GM21515 (cell line): ENCODE data around the gene RETREG1.
A peak's percentile ranks its signal among the peaks of the same experiment; 100 is the strongest.
"Not testable (repeated sequence)": the region's sequence is repeated elsewhere in the genome, so short reads cannot be mapped to it uniquely, and the experiment has no call there.

ENCODE experiments used
- ATAC-seq: cut with Tn5 transposase; IDR thresholded peaks from one replicate; pipeline ENCODE4 v1.9.1; 2021; ENCODE audit not compliant: unreplicated experiment

Gene RETREG1

DNA sequence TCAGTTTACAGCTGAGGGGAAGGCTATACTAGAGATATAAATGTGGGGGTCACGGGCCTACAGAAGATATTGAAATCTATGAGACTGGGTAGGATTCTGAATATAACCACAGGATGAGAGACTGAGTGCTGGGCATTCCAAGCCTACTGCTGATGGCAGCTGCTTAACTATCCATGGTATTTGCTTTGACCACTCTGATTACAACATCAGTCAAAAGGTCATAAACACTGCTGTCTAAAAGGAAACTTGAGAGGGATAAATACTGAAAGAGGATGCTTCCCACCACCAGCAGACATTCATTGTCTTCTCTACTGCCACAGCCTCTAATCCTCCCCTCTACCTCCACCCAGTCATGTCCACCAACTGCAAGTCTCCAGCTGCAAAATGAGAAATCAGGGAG lies 155.0 kb downstream of the RETREG1 start:
- no peak for ATAC-seq

DNA sequence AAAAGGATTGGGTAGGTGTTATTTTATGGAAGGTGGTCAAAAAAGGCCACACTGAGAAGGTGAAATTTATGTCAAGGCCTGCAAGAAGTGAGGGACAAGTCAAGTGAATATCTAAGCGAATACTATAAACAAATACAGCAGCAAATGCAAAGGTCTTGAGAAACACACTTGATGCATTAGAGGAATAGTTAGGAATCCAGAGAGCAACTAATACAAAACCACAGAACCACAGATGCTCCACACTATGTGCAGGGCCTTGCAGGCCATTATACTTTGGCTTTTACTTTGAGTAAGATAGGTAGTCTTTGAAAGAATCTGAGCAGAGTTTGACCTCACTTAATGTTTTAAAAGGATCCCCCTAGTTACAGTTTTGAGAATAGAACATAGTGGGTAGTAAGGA lies 155.8 kb downstream of the RETREG1 start:
- ATAC-seq = no peak

DNA sequence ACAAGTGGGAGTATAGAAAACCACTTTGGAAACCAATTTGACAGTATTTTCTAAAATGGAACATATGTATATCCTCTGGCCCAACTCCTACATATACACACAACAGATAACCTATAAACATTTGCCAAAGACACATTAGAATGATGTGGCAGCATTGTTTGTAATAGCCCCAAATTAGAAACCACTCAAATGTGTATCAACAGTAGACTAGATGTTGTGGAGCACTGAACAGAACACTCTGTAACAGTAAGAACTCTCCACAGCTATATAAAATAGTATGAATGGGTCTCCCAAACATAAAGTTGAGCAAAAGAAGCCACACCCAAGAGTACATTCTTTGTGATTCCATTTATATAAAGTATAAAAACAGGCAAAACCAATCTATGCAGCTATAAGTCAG lies 157.3 kb downstream of the RETREG1 start:
- ATAC-seq = no peak

DNA sequence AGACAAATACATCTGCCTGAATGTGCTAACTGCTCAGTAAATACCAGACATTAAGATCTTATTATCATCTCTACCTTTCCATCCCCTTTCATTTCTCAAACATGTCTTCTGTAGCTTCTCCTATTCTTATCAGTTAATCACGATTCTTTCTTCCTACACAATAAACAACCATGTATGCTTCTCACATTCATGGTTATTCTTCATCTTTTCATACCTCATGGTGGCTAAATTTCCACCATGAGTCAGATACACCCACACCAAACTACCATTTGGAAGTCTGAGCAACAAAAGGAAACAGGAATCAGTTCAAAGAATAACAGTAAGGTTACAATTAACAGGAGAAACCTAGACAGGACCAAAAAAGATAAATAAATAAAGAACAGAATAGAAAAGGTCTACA lies 158.9 kb downstream of the RETREG1 start:
- no peak for ATAC-seq

DNA sequence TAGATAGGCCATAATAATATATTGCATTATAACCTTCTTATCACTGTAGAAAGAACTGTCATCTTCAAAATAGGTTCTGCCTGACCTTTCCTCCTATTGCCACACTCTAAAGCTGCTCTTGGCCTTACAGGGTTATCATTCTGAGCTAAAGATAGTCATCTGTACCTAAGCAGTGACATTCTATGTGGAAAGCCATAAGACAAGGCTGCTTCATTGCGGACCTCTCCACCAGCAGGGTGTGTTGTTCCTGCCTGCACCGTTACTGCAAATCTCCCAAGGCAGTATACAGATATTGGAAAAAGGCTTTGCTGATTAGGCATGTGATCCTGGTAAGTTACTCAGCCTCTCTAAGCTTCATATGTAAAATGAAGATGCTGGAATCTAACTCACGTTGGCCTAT lies 159.3 kb downstream of the RETREG1 start:
- no peak for ATAC-seq

DNA sequence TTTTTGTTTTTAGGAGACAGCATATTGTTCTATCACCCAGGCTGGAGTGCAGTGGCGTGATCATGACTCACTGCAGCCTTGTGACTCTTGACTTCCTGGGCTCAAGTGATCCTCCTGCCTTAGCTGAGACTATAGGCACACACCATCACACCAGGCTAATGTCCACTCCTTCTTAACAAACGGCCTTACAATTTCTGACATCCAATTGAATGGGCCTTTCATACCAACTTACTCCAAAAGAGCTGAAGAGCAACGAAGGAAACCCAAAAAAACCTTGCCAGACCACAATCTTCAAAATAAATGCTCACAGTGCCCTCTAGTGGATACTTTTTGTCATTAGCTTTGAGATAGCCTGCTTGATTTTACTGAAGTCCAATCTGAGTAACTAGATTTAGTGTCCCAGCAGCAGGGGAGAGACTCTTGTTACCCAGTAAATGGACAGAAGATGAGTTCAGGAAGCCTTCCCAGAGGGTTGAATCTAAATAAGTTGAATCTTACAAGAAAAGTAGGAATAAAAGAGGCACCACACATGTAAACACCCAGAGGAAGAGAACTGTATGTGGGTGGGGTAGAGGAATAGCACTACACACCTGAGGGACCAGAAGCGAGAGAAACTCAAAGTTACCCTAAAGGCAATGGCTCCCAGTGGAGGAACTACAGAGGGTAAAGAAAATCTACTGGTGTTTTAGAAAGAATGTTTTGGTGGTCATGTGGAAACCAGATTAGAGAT lies 160.5 kb downstream of the RETREG1 start:
- peak; percentile 69 for ATAC-seq

DNA sequence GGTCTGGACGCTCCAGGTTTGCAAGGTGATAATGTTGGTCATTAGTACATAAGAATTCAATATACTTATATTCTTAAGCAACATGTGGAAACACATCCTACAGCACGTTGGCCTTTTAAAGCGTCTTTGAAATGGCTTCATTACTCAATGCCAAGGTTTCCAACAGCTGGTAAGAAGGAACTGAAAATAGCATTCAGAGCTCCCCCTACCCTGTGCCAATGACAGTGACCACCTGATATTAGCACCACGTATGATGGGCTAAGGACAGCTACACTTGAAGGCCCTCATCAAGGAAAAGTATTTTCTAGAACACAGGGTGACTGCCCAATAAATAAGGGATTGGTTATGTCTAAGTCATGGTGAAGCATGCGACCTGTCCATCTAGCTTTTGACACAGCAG lies 161.1 kb downstream of the RETREG1 start:
- no peak for ATAC-seq

DNA sequence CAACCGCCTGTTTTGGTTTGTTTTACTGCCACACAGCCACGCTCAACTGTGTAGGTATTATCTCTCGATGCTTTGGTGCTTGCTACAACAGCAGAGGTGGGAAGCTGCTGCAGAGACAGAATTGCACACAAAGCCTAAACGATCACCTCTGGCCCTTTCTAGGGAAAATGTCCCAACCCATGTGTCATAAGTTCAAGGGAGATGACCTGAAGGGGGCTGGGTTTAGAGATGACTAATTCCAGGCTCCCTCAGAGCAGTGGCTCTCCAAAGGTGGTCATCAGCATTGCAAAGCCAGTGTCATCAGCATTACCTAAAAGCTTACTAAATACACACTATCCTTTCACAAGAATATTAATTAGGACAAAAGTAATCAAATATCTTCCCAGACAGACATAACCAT lies 162.1 kb downstream of the RETREG1 start:
- no peak for ATAC-seq

DNA sequence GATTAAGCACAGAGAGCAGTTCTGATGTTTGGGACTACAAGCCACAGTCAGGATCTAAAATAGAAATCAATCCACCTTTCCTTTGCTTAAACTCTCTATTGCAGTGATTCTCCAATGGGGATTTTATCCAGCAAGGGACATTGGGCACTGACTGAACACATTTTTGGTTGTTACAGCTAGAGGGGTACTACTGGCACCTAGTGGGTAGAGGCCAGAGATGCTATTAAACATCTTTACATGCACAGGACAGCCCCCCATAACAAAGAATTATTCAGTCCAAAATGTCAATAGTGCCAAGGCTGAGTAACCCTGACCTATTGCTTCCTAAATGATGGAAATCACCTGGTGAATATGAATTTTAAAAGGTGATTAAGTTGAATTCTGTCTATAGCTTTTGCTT lies 163.2 kb downstream of the RETREG1 start:
- no peak for ATAC-seq

DNA sequence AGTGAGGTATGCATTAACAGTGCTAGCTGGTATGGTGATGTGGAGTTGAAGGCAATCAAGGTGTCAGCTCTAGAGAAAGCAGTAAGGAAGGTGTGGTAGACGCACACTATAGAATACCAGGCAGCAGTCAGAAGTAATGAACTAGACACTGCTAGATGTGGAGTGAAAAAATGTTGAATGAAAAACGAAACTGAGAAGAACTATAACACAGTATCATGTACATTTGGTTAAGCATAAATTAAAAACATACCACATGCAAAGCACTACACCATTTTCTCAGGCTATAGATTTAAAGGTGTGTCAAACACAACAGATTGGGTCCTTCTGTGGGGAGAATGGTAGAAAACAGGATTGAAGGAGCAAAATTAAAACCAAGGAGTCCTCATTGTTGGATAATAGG lies 166.6 kb downstream of the RETREG1 start:
- ATAC-seq = no peak

DNA sequence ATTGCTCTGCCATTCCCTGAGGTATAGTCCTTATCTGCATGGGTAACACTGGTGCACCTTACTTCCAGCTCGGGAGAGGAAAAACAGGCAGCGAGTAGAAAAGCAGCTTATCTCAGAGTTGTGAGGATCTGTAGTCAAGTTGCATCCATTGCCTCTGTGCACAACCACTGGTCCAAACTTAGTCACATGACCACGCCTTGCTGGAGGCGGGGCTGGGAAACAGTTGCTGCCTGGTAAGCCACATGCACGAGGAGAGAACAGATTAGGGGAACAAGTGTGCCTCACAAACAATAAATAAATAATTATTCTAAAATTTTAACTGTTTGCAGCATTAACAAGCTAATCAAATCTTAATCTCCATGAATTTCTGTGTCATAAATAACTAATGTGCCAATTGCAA lies 169.8 kb downstream of the RETREG1 start:
- no peak for ATAC-seq

DNA sequence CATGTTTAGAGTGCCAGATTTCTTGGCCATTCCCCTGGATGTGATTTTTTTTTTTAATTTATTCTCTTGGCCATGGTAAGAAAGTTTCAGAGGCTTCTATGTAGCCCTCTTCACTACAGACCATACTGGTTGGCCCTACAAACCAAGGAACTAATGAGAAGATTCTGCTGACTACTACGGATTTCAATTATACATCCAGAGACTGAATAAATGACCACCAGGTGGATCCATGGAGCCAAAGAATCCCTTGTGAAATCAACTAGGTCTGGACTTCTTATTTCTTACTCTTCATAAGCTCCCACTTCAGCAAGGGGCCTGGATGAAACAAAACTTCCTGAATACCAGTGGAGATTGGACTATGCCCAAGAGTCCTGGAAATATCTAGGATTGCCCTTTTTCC lies 178.8 kb downstream of the RETREG1 start:
- ATAC-seq = no peak

DNA sequence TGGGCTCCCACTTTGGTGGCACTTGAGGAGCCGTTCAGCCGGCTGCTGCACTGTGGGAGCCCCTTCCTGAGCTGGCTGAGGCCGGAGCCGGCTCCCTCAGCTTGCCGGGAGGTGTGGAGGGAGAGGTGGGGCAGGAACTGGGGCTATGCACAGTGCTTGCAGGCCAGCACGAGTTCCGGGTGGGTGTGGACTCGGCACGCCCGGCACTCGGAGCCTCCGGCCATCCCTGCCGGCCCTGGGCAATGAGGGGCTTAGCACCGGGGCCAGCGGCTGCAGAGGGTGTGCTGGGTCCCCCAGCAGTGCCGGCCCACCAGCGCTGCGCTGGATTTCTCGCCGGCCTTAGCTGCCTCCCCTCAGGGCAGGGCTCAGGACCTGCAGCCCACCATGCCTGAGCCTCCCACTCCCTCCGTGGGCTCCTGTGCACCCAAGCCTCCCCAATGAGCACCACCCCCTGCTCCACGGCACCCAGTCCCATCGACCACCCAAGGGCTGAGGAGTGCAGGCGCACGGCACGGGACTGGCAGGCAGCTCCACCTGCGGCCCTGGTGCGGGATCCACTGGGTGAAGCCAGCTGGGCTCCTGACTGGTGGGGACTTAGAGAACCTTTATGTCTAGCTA lies 180.6 kb downstream of the RETREG1 start:
- not testable (repeated sequence) for ATAC-seq

DNA sequence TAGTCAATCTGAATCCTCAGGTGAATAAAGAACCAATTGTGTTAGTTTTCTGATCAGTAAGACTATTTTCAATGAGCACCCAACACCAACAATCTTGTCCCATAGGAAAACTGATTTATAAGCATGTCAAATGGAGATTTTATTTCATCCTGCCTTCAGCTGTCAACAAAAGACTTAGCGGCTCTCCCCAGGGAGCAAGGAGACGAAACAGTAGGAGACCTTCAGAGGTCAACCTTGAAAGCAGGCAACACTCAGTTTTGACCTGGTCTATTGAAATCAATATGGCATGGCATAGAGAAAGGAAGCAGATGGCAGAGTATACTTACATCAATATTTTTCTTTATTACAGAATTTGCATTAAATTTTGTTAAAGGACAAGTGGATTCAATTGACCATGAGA lies 185.3 kb downstream of the RETREG1 start:
- no peak for ATAC-seq

DNA sequence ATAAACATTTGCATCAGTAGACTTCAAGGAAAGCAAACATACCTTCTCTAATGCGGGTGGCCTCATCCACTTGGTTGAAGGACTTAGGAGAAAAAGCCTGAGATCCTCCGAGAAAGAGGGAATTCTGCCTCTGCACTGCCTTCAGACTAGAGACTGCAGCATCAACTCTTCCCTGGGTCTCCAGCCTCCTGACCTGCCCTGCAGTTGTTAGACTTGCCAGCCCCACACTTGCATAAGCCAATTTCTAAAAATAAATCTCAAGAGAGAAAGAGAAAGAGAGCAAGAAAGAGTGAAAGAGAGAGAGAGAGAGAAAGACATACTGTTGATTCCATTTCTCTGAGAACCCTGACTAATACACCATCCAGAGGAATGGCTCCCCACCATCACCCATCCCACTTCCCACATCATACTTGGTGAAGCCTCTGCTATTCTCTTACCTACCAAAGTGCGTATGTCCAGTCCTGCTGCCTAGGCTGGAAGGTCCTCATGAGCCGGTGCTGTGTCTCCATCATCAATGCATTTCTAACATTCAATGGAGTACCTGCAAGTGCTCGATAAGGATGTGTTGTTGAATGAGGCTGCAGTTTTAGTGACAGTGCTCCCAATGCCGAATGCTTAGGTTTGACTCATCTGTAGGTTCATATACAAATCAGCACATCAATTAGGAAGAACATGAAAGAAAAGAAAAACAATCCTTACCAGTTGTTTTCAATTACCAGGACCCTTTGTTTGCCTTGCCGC lies 186.3 kb downstream of the RETREG1 start:
- no peak for ATAC-seq

DNA sequence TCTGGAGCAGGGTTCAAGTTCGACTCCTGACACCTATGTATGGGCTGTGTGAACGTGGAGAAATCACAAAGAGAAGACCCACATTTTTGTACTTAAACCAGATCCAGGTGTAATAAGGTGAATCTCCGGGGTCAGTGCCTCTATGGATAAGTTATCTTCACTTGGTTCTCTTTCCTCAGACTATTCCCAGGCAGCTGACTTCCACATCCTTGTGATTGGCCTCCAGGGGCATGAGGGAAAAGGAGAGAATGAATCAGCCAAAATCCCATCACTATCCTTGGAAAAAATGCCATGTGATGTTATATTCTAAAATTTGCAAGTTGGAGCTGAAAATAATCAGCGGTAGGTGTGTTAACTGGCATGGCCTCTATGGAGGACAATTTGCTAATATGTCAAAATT lies 188.4 kb downstream of the RETREG1 start:
- ATAC-seq = no peak

DNA sequence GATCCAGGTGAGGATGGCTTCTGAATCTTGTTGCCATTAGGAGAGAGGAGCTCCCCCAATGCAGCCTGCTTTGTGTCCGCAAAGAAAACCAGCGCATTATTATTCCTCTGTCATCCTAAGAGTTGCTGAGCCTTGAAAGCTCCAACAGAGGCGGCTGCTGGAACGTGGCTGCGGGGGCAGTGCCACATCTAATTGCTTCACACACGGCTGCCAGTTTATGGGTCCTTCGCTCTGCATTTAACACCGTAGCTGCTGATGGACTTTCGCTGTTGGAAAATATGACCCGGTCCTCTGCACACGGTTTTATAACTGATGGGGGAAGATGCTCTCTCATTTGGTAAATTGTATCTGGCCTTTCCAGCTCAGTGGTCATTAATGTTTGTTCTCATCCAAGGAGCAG lies 189.2 kb downstream of the RETREG1 start:
- ATAC-seq = no peak
